Femur (tissue), 1 donor: ENCODE measurements around the gene NR1D1.
A peak's percentile ranks its signal among the peaks of the same experiment; 100 is the strongest.

Experiments used
- DNase-seq: peaks from one replicate; pipeline ENCODE4 v3.0.0-alpha.2; 2017

Gene NR1D1

GRCh38 chr17:40111221-40112128, 11.1 kb upstream of the NR1D1 start:
- peak; percentile 95 for DNase-seq

DNA sequence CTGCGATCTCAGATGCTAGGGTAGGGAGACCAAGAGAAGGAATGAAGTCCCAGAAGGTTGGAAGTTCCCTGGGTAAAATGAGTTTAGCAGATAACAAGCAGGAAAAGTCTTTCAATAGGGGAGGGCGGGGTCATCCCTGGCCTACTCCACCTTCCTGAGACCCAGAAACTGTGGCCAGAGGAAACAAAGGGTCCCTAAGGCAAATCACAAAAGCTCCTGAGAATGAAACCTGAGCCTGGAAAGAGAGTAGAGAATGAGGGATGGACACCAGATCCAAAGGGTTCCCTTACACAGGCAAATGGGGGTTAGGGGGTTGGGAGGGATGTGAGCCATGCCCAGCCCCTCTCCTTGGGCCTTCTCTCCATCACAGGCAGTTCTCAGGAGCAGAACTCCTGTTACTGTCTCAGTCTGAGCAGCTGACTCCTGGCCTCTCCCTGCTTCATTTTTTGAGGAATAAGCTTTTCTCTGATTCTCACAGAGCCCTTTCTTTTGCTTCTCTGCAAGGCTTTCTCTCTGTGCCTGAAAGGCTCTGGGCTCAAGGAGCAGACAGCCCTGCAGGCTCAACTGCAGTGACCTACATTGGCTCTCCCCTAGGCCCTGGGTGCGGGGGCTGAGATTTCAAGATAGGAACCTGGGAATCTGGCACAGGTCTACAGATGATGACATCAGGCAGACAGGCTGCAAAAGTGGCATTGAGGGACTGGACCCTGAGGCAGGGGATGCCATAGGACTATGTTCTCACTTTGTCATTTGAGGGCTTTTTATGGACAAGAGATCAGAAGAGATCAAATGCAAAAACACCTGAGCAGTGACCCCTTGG, 9.8 kb upstream of the NR1D1 start:
- DNase-seq, result no peak

DNA sequence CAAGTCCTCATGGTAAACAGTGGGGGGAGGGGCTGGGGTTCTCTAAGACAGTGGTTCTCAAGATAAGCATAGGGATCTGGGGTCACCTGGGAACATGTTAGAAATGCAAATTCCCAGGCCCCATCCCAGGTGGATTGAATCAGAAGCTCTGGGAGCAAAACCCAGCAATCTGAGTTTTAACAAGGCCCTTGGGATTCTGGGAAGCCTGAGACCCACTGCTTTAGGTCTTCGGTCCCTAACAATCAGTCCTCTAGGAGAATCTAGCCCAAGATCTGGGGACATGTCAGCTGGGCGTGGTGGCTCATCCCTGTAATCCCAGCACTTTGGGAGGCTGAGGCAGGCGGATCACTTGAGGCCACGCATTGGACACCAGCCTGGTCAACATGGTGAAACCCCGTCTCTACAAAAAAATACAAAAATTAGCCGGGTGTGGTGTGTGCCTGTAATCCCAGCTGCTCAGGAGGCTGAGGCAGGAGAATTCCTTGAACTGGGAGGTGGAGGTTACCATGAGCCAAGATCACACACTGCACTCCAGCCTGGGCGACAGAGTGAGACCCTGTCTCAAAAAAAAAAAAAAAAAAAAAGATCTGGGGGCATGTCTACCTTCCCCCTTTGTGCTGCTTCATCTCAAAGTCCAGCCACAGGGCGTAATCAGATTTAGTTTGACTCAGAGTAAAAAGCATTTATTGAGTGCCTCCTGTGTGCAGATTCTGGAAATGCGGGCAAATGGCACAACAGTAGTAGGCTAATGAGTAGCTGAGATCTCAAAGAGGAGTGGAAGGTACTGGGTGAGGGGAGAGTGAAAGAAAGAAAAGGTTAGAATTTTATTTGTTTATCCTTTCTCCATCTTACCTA, 8.8 kb upstream of the NR1D1 start:
- DNase-seq, result peak; percentile 16

DNA sequence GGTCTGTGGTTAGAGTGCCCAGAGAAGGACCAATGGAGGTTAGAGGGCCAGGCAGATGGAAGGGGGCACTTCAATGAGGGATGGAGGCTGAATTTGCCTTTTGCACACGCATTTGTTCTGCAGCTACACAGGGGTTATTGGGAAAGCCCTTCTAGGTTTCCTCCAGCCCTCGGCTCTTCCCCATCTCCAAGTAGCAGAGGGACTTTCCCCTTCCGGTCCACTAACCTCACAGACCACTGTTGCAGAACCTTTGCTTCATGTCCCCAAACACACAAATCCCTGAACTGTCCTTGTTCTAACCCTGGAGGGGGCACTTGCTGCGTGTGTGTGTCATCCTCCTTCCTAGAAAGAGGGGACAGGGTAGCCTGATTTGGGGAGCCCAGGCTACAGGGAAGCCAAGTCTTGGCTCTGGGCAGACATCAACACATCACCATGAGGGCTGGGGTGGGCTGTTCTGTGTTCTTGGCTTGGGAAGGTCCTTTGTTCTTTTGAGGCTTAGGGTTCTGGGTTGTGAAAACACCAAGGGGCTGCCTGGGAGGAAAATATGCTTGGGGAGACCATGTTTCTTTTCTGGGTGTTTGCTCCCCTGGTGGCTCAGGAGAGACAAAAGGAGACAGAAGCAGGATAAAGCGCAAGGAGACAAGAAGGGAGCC, 7.3 kb upstream of the NR1D1 start:
- DNase-seq, result peak; percentile 43

DNA sequence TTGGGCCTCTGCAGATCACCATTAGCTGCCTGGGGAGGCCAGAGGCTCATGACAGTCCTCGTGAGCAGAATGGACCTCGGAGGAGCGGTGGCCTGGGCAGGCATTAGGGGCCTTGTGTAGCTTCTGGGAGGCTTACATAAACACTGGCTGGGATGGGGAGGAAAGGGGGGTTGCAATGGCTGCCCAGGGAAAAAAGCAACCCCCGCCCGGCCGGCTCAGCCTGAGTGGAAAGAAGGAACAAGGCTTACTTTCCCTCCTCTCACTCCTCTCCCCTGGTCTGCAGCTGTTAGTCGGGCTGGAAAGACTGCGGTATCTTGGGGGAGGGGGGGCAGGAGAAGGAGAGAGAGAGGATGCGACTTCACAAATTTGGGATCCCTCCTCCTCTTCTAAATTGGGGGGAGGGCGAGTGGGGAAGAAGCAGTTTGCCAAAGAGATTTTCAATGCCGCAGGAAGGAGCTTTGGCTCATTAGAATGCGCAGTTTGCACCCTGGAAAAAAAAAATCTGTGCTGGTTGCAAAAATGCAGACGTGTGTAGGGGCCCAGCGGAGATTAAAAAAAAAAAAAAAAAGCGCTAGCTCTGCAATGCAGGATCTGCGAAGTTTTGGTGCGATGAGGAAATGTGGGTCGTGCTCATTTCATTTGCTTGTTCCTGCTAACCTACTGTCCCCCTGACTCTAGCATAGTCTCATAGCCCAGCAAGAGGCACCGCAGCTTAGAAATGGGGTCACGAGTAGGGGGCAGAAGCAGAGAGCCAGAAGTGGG, 6.6 kb upstream of the NR1D1 start:
- peak; percentile 85 for DNase-seq

GRCh38 chr17:40105861-40106759, 5.7 kb upstream of the NR1D1 start:
- DNase-seq, result no peak

DNA sequence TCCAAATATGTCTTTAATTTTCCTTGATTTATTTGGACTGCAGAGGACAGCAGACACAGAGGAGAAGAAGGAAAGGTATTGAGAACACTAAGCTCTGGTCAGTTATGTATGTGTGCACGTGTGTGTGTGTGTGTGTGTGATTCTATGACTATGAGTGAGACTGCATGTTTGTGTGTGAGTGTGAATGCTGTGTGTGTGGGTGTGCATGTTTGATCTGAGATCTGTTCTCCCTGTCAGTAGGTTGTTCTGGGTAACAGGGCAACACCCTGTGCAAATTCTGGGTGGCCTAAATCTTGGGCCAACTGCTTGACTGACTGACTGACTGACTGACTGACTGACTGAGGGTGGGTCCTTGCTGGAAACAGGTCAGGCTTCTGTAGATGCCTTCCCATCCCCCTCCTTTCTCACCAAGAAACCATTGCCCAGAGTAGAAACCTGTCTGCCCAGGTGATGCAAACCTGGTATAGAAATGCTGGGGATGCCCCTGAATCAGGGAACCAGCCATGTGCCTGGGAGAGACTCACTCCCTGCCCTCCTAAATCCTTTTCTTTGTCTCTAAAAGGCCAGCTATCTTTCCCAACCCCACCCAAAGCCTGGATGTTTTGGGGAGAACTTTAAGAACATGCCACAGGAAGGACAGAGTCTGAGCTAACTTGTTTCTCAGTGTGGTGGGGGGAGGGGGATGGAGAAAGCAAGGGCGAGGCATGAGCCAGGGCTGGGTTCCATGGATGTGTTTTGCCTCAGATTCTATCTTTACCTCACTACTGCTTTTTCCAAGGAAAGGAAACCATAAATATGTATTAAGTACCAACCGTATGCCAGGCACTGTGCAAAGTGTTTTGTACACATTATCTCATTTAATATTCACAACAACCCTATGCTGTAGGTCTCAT, 4.5 kb upstream of the NR1D1 start:
- no peak for DNase-seq

DNA sequence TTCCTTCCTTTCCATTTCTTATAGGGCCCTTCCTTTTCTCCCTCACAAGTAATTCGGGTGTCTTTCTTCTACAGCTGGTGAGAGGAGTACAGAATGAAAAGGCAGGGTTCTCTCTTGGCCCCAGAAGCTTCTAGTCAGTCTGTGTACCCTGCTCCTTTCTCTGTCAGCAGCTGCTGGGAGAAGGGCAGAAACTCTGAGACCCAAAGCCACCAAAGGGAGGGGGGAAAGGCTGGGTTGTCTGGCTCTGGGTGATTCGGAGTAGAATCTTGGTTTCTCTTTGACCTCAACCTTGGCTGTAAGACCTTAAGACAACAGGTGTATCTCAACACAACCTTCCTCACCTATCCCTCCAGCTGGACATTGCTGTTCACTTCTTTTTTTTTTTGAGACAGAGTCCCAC, 3.3 kb upstream of the NR1D1 start:
- no peak for DNase-seq

- DNase-seq, result no peak
Observed at GRCh38 chr17:40103071-40103661, 2.8 kb upstream of the NR1D1 start.

GRCh38 chr17:40101367-40102210, 1.2 kb upstream of the NR1D1 start:
- no peak for DNase-seq

GRCh38 chr17:40100669-40101366, 429 bp upstream of the NR1D1 start:
- DNase-seq, result peak; percentile 96

- no peak for DNase-seq
Observed at GRCh38 chr17:40099619-40100418, 570 bp downstream of the NR1D1 start.

DNA sequence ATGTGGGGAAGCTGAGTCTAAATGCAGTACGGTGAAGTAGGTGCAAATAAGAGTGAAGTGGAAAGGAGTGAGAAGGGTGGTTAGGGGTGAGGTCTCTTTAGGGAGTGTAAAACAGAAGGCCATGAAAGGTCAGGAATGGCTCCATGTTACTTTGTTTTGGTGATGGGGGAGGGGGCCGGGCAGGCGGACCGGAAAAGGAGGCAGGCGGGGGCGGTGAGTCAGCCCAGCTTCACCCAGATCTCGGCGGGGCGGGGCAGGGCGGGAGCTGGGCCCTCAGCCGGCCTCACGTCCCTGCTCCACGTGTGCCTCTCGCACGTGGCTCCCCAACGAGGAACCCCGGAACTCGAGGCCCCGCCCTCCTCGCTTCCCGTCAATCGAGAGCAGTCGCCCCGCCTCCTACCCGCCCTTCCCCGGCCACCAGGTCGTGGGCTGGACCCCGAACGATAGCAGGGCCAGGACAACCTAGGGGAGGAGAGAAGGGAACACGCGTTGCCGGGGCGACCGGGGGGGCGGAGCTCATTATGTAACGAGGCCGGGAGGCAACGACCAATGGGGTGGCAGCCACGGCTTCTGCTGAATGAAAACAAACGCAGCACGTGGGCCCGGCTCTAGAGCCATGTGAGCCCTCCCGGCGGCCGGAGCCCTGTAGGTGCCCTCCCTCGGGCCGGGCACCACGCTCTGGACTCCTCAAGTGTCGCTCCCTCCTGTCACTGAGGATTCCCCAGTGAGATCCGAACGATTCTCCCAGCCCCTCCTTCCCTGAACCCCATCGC, 1.4 kb downstream of the NR1D1 start:
- DNase-seq, result peak; percentile 96

DNA sequence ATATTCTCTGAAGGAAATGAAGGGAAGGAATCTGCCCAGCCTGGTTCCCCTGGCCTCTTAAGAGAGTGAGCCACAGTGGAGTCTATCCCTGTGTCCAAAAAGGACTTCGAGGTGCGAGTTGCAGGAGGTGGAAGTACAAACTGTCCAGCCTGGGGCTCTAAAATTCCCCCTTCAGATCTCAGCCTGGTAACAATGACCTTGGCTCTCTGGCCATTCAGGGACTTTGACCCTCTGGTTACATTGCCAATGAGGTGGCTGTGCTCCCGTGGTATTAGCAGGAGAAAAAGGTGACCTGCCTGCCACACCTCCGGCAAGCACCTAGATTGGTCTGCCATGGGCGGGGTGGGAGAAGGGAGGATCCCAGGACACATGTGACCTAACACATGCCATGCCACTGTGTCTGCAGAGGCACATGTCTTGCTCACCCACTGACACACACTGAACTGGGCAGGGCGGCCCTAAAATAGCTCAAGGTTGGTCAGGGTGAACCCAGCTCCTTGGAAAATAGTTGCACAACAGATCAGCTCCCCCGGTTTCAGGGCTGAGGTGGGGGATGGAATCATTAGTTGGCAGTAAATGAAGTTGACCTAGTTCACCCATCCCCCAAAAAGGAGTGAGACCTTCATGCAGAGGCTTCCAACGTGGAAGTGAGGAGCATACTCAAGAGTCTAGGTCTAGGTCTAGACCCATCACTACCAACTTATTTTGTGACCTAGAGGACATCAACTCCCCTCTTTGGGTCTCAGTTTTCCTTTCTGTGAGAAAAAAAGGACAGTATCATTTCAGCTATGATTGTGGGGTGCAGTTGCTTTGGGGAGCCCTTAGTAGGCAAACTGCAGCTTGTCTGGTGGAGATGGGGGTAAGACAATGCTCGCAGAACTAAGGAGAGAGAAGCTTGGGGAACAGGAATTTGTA, 2.2 kb downstream of the NR1D1 start:
- DNase-seq, result peak; percentile 37

GRCh38 chr17:40097087-40097486, 3.3 kb downstream of the NR1D1 start:
- no peak for DNase-seq
